Endometrium (tissue), 2 donors: ENCODE results near the gene LIPC.
"Not testable (repeated sequence)": the region's sequence is repeated elsewhere in the genome, so short reads cannot be mapped to it uniquely, and the experiment has no call there.

ENCODE experiments used
- FAIRE-seq: peaks from 2 replicates; lab custom pipeline; 2012; peaks lifted over from hg19 to GRCh38; lab: Jason Lieb, UNC
- donor health status: control.
- donor health status: control.

Gene LIPC

DNA sequence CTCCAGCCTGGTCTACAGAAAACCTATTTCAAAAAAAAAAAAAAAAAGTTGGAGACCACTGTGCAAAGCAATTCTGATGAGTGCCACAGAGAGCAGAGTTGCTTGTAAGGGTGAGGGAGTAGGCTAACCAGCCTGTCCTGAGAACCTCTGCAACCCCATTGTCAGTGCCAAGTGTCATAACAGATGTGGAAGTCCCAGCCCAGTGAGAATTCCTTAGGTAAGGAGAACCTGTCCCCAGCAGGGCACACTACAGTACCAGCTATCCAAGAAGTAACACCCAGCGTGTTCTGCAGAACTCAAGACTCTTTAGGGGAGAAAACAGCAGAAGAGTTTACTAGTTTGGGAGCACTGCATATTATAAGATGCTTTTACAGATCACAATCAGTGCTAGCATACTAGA lies 156.3 kb downstream of the LIPC start:
- FAIRE-seq, result no peak

DNA sequence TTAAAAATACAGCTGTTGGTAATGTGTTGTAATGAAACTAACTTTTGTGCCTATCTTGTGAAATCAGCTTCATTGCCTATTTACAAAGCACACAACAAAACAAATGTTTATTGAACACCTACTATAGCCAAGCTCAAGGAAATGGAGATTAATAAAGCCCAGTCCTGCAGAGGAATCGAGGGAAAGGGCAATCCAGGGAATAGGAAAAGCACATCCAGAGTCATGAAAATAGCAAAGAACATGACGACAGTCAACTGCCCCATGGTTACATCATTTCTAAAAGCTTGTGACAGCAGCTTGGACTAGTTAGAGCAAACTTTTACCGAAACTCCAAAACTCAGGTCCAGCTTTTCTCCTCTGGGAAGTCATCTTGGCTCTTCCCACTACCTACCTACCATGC lies 157.3 kb downstream of the LIPC start:
- FAIRE-seq, result no peak

DNA sequence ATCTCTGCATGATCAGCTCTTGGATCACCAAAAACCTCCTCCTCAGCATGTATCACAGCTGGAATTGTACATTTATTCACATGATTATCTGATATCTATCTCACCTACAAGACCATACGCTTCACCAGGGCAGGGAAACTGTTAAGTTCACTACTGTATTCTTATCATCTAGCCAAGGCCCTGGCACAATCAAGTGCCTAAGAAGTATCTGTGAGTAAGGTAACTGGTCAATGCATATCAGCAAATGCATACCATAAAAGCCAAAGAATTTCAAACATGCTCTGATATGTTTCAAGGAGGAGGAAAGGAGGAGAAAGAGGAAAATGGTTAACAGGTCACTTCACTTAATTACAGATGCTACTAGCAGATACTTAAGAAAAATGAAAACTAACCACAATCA lies 158.4 kb downstream of the LIPC start:
- FAIRE-seq, result no peak

DNA sequence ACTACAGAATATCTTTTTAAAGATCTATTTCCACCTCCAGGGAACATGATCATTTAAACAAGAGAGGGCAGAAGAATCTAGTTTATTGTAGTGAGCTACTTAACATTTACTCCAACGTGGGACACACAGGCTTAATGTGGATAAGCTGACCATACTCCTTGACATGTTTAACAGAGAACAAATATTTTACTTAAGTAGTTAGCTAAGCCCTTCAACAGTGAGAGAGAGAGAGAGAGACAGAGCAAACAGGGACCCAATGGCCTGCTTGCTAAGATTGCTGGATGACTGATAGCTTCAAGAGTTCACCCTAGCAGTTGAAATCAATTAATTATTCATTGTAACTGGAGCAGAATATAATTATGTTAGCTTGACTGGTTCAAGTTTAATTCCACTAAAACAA lies 159.1 kb downstream of the LIPC start:
- FAIRE-seq, result no peak

DNA sequence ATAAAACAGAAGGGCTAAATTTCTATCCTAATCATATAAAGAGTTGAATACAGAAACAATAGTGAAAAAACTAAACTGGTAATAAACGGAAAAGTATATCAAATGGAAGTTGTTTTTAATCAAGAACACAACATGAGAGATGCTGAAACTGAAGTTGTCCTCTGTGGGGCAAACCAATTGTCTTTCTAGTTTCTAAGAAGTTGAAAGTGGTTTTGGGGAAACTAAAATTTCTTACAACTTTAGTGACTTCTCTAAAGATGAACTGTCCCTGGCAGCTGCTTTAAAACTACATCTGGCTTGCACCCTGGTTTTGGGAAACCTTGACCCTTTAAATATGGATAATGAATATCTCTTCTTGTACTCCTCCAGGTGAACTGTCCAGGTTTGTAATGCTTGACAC lies 162.1 kb downstream of the LIPC start:
- no peak for FAIRE-seq

DNA sequence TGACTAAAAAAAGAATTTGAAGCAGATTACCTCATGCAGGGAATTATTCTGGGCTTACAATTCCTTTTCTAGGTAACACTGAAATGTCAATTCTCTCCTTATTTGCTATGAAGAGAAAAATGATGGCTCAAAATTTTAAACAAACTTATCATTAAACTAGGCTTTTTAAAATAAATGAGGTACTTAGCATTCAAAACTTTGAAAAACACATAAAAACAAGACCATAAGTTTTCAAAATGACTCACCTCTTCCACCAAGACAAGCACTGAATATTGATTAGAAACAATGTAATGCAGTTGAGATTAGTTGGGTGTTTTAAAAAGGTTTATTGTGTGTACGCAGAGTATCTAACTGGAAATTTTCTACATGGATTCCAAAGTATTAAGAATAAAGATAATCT lies 163.1 kb downstream of the LIPC start:
- no peak for FAIRE-seq

DNA sequence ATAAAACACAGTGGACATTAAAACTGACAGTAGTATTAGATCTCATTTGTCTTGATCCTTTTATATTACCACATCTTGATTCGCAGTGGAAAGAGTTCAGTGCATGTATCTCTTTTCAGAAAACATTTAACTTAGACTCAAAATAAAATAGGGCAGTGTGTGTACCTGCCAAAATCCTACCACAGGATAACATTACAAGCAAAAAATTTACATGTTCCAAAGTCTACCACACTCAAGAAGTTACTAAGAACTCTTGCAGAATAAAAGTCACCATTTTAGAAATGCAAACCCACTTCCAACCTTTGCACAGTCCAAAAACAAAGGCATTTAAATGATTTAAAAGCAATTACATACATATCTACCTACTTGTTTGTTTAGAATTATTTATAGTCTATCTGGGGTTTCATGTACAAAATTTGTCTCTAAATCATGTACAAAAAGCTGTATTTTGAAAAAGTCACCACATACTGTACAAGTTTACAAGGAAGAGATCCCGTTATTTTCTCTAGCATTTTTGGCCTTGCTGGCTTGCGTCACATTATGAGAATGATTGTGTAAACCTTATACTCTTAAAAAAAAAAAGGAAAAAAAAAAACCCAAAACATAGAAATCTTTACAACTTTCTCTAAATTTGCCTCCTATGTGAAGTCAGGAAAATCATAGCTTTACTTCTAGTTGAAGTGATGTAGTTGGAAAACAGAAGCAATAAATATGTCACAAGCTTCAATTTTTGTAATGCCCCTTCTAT lies 163.9 kb downstream of the LIPC start:
- no peak for FAIRE-seq

DNA sequence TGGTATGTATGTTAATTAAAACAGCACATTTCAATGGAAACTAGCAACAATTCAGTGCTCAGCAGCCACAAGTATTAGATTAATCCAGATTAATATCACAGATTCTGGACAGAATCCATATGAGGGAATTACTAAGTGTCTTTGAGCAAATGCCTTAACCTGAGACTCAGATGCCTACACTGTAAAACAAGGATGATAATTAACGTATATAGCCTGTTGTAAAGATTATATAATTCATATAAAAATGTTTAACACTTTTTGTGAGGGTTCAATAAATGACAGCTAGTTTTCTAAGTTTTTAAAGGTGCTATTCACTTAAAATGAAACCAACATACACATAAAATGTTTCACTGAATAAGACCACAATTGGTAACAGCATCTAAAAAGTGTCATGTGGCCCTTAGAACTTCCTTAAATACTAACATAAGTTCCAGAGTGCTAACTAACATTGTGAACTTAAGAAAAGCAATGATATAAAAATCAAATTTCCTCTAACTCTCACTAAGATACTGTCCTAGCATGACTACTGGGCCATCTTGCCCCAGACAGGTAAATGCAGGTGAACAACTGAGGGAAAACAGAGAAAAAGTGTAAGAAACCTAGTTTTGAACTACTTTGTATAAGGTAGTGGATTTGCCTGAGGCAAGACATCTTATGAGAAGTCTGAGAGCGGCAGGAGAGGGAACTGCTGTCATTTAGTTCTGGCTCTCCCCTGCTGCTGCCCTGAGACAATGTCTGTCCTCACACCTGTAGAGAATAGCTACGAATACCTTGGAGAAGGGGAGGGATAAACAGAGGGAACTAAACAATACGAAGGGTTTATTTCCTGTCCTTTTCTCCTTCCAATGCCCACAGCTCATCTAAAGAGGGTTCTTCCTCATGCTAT lies 166.4 kb downstream of the LIPC start:
- no peak for FAIRE-seq

DNA sequence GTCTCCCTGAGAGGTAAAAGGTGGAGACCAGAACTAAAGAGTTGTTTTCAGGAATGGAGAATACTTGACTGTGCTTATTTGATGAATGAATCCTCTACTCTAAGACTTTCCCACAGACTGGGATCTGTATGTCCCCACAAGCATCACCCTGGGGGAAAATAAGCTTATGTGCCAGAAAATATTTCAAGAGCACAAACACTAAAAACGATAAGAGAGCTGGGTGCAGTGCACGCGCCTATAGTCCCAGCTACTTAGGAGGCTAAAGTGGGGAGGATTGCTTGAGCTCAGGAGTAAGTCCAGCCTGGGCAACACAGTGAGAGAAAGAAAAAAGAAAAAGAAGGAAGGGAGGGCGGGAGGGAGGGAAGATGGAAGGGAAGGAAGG lies 167.0 kb downstream of the LIPC start:
- no peak for FAIRE-seq

DNA sequence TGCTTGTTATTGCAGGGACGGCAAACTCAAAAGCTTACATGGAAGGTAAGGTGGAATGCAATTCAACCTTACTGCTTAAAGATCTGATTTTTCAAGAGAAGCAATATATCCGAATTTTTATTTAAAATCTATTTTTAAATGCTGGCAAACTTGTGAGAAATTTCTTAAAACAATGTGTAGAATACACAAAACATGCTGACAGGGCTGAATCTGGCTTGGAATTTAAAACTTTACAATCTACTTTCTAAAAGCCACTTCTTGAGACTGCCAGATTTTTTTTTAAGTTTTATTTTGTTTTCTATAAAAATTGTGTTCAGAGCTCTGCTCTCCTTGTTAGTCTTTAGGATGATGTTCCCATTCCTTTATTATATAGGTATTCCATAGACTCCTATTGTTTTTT lies 171.0 kb downstream of the LIPC start:
- no peak for FAIRE-seq

DNA sequence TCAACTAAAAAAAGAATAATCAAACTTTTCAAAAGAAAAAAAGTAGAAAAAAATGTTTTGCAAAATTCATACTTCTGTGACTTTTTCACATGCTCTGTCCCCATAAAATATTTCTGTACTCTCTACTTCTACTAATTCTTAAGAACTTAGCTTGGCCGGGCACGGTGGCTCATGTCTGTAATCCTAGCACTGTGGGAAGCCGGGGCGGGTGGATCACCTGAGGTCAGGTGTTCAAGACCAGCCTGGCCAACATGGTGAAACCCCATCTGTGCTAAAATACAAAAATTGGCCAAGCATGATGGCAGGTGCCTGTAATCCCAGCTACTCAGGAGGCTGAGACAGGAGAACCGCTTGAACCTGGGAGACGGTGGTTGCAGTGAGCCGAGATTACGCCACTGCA lies 172.1 kb downstream of the LIPC start:
- FAIRE-seq, result not testable (repeated sequence)

DNA sequence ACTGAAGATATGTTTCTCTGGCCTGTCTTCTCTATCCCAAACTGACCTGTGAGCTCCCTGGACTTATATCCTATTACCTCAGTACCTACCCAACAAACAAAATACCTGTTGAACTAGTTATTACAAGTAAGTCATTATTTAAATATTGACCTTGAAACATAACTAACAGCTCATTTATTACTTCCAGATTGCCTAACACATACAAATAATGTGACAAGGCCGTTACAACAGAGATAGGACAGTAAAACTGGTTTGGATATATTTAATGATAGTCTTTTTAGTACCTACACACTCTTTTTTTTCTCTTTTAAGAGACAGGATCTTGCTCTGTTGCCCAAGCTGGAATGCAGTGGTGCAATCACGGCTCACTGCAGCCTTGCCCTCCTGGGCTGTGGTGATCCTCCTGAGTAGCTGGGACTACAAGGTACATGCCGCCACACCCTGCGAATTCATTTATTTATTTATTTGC lies 172.7 kb downstream of the LIPC start:
- FAIRE-seq, result no peak

DNA sequence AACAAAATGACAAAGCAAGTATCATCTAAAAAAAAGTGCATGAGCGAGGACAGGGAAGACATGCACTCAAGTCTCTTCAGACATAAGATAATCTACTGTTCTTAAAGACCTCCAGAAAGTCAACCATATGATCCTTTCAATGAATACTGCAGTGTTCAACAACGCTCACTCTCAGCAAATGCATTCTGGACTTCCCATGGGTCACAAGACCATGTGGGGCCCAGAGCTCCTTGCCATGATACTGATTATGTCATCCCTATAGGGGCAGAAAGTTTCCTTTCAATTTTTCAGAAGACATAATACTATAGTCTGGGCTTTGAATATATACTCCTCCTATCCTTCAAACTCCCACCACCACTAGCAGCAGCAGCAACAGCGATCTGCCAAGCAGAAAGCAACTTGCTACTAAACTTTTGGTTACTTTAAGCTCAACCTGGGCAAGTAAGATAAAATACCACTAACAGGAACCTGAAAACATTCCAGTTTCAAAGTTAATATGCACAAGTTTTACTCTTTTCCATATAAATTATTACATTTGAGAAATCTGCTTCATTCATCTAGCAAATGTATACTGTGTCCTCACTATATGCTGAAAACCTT lies 174.2 kb downstream of the LIPC start:
- FAIRE-seq, result no peak

DNA sequence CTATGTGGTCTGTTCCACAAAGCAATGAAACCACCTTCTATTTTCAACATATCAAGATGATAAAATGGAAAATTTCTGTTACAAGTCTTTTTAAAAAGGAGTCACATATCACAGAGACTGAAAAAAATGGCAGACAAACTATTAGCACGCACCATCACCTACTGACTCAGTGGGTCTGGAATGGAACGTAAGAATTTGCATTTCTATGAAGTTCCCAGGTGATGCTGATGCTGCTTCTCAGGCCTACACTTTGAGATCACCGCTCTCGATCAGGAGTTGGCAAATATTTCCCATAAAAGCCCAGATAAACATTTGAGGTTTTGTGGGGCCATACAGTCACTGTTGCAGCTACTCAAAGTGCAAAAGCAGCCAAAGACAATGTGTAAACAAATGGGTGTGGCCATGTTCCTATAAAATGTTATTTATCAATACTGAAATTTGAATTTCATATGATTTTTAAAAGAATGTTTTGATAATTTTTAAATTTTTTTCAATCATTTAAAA lies 174.8 kb downstream of the LIPC start:
- no peak for FAIRE-seq

DNA sequence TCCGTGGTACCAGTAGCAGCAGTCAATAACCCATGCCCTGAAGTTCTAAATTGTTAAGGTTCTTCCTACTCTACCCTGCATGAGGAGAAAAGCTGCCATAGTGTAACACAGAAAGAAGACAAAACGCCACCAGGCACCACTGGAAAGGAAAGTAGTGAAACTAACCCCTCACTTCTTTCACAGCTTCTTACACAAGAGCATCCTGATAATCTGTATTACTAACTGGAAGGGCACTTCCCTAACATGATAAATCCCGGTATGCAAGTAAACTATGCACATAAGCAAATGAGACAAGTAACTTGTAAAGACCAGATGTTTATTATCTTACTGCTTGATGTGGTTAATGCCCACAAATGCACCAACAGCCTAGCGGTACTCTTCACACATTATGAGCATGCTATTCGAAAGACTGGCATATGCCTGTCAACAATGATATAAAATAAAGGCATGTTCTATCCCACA lies 176.4 kb downstream of the LIPC start:
- no peak for FAIRE-seq

DNA sequence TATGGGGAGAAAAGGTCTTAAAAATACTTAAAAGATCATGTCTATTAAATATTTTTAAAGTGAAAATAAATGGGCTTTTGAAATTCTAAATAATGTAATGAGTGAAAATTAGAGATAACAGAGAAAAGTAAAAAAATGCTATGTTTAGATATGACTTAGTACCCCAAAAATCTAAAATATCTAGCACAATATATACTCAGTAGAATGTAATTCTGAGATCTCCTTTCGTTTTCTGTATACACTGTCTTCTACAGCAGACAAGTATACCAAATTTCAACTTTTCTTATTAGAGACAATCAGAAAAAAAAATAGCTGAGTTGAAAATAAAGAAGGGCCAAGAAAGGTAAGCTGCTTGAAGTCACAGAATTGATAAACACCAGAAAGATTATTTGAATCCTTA lies 176.9 kb downstream of the LIPC start:
- FAIRE-seq, result no peak

DNA sequence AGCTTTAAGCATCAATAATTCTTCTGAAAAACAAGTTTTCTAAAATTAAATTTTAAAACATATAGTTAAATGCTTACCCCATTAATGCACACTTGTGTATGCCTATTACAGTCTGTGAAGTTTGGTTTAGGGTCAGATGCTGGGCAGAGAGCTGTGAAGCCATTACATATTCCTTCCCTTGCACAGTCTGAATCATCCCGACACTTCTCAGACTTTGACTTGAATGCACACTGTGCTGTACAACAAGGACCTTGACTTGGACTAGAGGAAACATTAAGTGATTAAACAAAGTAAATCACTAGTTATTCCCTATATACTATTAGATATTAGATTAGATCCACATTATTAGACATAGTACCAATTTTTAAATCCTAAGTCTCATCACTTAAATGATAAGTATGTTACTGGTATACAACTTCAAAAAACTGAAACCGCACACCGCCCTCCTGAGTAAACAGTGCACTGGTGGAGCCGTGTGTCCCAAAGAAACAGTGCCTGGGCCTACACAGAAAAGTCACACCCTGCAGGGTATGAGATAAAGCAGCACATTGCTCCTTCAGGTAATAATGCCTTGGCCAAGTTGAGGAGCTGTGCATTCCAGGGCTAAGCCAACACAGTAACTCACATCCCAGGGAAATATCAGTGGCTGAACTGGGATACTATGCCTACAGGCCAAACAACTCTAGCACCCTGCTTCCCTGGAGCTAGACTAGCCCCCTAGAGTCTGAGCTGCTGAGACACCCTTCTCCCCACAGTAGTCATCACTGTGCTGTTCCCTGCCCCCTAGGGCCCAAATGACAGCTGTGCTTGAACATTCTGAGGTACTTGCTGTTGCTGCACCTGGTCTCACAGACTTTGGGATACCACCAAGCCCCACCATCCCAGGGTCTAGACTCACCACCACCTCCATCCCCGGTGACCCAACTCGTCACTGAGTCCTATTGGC lies 180.2 kb downstream of the LIPC start:
- no peak for FAIRE-seq

DNA sequence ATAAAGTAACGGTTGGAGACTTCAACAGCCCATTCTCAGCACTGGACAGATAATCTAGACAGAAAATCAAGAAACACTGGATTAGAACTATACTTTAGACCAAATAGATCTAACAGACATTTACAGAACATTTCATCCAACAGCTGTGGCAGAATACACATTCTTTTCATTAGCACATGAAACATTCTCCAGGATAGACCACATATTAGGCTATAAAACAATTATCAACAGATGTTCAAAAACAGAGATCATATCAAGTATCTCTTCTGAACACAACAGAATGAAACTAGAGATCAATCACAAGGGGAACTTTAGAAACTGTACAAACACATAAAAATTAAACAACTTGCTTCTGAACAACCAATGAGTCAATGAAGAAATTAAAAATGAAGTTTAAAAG lies 184.4 kb downstream of the LIPC start:
- peak; percentile 99 for FAIRE-seq
